22Rv1 (cell line): Measurements from ENCODE around the gene HOXA3.

ENCODE experiments used
- CTCF ChIP-seq: fragments of 450-650 bp; IDR thresholded peaks from 2 replicates; pipeline ENCODE4 v1.5.1; 2017; ENCODE audit warnings: mild to moderate bottlenecking
- ZFX ChIP-seq: fragments of 450-650 bp; IDR thresholded peaks from 2 replicates; pipeline ENCODE4 v1.6.1; 2017; ENCODE audit warnings: antibody characterized with exemption, borderline replicate concordance

- TF ChIP-seq CTCF = no peak
- TF ChIP-seq ZFX = no peak
Measured at GRCh38 chr7:27176524-27176845, 24.1 kb upstream of the HOXA3 start.
